Activated CD4-positive, alpha-beta T cell treated with anti-CD3 and anti-CD28 coated beads, Interleukin-10, Interleukin-2, amounts not matched to agents 100 ng/mL and 50 ng/mL, durations not matched to agents 16 hours and 8 hours (primary cell): ENCODE results near the gene BCL2A1.
"Not testable (repeated sequence)": the region's sequence is repeated elsewhere in the genome, so short reads cannot be mapped to it uniquely, and the experiment has no call there.

Experiments
- DNase-seq: peaks from one replicate; pipeline ENCODE4 v3.0.0-alpha.2; 2020

Gene BCL2A1

GRCh38 chr15:79956354-79956939 is 14.5 kb downstream of the BCL2A1 start:
- DNase-seq, result no peak

- no peak for DNase-seq
These were observed 16.3 kb downstream of the BCL2A1 start for GRCh38 chr15:79954661-79955060.

GRCh38 chr15:79953951-79954444 is 17.0 kb downstream of the BCL2A1 start:
- DNase-seq, result no peak

- no peak for DNase-seq
These were observed 18.7 kb downstream of the BCL2A1 start for GRCh38 chr15:79952329-79952728.

- DNase-seq, result no peak
These were observed 20.7 kb downstream of the BCL2A1 start for GRCh38 chr15:79950247-79950646.

GRCh38 chr15:79948761-79949160 is 22.2 kb downstream of the BCL2A1 start:
- no peak for DNase-seq

GRCh38 chr15:79948095-79948695 is 22.8 kb downstream of the BCL2A1 start:
- DNase-seq, result no peak

GRCh38 chr15:79947009-79947408 is 24.0 kb downstream of the BCL2A1 start:
- DNase-seq, result no peak

- DNase-seq, result no peak
These were observed 26.4 kb downstream of the BCL2A1 start for GRCh38 chr15:79944622-79945021.

- DNase-seq, result peak; percentile 40
These were observed 27.2 kb downstream of the BCL2A1 start for GRCh38 chr15:79943820-79944219.

GRCh38 chr15:79942741-79943481 is 28.1 kb downstream of the BCL2A1 start:
- DNase-seq, result no peak

GRCh38 chr15:79939399-79939798 is 31.6 kb downstream of the BCL2A1 start:
- no peak for DNase-seq

- no peak for DNase-seq
These were observed 32.9 kb downstream of the BCL2A1 start for GRCh38 chr15:79938143-79938542.

- not testable (repeated sequence) for DNase-seq
These were observed 35.3 kb downstream of the BCL2A1 start for GRCh38 chr15:79935556-79936201.

- DNase-seq, result no peak
These were observed 37.8 kb downstream of the BCL2A1 start for GRCh38 chr15:79933231-79933630.

GRCh38 chr15:79932447-79932846 is 38.5 kb downstream of the BCL2A1 start:
- DNase-seq, result no peak

- no peak for DNase-seq
These were observed 40.5 kb downstream of the BCL2A1 start for GRCh38 chr15:79930516-79930915.

- DNase-seq, result no peak
These were observed 41.6 kb downstream of the BCL2A1 start for GRCh38 chr15:79929412-79929811.

- DNase-seq, result not testable (repeated sequence)
These were observed 44.9 kb downstream of the BCL2A1 start for GRCh38 chr15:79926116-79926515.

GRCh38 chr15:79924379-79924778 is 46.6 kb downstream of the BCL2A1 start:
- no peak for DNase-seq

GRCh38 chr15:79923515-79924169 is 47.4 kb downstream of the BCL2A1 start:
- peak; percentile 99 for DNase-seq

GRCh38 chr15:79923079-79923514 is 47.9 kb downstream of the BCL2A1 start:
- peak; percentile 76 for DNase-seq

GRCh38 chr15:79922512-79923078 is 48.4 kb downstream of the BCL2A1 start:
- no peak for DNase-seq
